NCI-H446 (cell line): ENCODE data around the gene PGM3.

ENCODE experiments used
- DNase-seq, 2 experiments: peaks; one replicate each; lab custom pipeline; 2025; lab: John Stamatoyannopoulos, UW

Gene PGM3

DNA sequence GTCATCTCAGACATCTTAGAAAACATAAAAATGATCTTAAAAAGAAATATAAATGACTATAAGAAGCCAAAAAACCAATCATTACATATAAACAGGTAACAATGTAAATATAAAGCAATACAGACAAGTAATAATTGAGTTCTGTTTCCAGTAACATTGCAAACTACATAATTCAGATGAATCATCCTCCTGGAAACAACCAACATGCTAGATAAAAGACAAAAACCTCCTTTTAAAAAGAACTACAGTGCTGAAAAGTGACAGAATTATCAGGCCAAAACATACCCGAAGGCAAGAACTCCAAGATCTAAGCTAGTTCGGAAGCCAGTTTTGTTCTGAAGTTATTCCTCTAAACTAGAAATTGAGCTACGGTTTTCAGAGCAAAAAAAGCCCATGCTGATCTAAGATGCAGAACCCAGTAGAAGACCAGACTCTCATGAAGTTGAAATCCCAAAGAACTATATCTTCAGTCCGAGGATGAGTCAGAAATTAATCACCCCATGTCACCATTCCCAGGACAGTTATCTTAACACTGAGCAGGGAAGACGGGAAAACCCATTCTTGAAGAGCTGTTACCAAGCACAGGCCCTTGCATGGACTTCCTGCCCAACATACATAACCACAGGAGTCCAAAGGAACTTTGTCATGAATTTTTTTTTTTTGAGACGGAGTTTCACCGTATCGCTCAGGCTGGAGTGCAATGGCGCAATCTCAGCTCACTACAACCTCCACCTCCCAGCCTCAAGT lies 9.8 kb downstream of the PGM3 start:
- DNase-seq: no peak

GRCh38 chr6:83182114-83182513 lies 11.0 kb downstream of the PGM3 start:
- DNase-seq: no peak

DNA sequence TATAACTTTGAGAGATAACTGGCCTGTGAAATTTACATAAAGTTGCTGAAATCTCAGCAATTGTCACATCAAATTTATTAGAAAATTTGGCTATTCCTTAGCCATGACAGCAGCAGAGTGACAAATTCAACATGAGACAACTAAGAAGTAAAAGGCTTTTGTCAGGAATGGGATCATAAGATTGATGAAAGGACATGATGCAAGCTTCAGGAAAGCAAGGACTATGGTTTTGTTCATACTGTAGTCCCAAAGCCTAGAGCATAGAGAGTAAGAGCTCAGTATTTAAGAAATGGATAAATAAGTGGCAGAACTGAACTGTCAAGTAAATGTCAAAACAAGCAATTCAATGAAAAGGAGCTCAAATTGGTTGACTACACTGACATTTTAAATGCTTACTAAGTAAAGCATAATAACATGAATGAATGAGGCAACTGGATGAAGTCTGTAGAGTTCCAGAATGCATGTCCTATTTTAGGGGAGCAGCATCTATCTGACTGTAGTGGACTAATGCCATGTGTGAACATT lies 12.6 kb downstream of the PGM3 start:
- DNase-seq: no peak

- no peak for DNase-seq
These were observed 16.8 kb downstream of the PGM3 start for GRCh38 chr6:83176246-83176645.

DNA sequence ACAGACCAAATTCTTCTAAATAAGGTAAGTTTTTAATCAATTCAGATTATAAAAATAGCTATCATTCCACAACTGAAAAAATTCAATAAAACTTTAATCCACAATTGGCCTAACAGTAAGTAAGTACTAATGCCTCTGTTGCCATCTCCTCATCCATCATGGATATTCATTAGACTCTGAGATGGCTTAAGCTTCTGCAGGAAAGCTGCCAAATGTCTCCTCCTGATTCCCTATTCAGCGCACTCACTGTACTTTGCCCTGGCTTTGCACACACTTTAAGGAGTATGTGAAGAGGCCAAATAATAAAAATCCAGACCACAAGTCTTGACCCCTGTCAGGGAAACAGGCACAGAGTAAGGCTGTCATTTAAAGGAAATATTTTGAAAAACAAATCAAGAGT lies 23.6 kb downstream of the PGM3 start:
- no peak for DNase-seq

- no peak for DNase-seq
These were observed 24.0 kb downstream of the PGM3 start for GRCh38 chr6:83169106-83169505.

DNA sequence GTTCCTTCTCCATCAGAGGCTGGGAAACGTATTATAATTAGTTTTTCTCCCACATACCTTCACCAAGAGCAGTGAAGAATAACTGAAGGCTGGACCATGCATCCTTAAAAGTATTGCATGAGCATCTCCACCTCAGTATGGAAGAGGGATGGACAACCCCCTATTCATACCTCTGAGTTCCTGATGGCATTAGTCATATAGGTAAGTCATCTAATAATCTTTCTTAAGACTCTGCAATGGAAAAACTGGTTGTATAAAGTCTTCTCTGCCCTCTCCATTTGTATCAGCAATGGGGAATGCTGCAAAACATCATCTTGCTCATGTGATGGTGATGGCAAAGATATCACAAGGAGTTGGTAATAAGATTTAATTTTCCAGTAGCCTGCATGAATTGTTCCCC lies 24.5 kb downstream of the PGM3 start:
- no peak for DNase-seq

DNA sequence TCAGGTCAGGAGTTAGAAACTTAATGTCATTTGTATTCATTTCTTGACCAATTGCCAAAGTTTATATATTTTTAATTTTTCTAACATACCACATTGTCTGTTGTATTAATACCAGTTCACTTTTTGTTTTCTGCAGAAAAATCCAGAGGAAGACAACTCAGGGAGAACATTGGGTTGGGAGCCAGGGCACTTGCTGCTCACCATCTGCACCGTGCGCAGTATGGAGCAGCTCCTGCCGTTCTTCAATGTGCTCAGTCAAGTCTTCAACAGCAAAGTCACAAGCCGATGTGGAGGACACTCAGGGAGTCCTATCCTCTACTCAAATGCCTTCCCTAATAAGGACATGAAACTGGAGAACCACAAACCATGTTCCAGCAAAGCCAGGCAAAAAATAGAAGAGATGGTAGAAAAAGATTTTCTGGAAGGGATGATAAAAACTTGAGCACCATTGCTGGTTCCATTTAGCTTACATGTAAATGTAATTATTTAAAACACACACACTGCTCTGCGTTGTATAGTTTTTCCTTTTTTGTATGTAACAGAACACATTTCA lies 25.3 kb downstream of the PGM3 start:
- no peak for DNase-seq

GRCh38 chr6:83160167-83160566 lies 32.9 kb downstream of the PGM3 start:
- DNase-seq: no peak

- no peak for DNase-seq
These were observed 37.3 kb downstream of the PGM3 start for GRCh38 chr6:83155794-83156193.

GRCh38 chr6:83153883-83154521 lies 39.1 kb downstream of the PGM3 start:
- no peak for DNase-seq

DNA sequence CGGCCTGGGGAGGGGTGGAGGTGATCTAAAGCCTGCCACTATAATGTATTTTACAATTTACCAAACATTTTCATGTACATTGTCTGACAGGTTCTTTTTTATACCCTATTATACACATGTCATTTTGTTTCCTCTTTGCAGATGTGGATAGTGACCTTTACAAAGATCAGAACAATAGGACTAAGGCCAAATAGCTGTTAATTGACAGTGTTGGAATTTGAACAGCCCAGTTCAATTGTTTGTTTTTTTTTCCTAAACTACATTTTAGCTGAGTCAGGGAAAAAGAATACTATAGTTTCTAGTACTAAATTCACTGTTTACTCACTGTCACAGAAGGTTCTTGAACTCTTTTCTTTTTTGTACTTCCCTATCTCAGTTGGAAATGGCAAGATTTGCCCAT lies 40.2 kb downstream of the PGM3 start:
- DNase-seq: no peak

GRCh38 chr6:83151114-83151513 lies 42.0 kb downstream of the PGM3 start:
- DNase-seq: no peak

- no peak for DNase-seq
These were observed 54.3 kb downstream of the PGM3 start for GRCh38 chr6:83138758-83139157.

DNA sequence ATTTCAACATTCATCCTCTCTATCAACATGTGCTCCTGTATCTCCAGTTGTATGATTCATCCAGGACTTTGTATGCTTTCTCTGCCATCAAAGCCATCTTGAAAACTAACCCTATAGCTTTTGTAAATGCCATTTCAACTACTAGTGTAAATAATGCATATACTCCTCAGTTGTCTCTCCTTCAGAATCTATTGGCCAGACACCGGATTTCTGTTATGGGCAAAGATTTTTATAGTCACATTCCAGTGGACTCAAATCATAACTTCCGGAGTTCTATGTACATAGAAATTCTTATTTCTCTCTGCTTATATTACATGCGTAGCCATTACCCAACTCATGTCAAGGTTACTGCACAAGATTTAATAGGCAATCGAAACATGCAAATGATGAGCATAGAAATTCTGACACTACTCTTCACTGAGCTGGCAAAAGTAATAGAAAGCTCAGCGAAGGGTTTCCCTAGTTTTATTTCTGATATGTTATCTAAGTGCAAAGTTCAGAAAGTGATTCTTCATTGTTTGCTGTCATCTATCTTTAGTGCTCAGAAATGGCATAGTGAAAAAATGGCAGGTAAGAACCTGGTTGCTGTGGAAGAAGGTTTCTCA lies 54.8 kb downstream of the PGM3 start:
- DNase-seq: no peak

GRCh38 chr6:83132121-83132520 lies 60.9 kb downstream of the PGM3 start:
- DNase-seq: no peak

DNA sequence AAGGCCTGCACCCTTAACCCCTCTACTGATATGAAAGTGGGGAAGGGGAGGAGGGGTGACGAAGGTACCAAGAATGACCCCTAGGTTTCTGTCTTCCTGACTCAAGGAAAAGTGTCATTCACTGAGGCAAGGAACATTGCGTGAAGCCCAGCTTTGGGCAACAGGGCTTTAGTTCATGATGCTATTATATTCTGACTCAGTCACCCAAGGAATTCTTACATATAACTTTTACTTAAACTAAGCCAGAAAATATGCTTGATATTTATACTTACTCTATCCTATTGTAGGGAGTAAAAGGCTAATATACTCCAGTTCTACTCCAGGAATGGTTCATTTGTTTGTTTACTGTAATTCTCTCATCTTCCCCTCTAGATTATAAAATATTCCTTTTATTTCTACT lies 65.1 kb downstream of the PGM3 start:
- no peak for DNase-seq

DNA sequence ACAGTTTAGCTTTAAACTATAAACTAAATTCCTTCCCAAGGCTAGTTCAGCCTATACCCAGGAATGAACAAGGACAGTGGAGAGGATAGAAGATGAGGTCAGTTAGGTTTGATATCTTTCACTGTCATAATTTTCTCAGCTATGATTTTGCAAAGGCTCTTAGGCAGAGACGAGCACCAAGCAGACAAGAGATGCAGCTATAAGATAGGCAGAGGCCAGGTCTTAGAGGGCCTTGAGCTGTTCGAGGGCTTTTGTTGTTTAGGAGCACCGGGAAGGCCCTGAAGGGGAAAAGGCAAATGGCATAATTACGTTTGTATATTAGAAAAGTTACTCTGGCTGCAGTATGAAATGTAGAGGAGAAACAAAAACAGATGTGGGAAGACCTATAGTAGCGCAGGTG lies 65.8 kb downstream of the PGM3 start:
- no peak for DNase-seq

GRCh38 chr6:83126807-83127206 lies 66.3 kb downstream of the PGM3 start:
- DNase-seq: no peak

- DNase-seq: no peak
These were observed 66.8 kb downstream of the PGM3 start for GRCh38 chr6:83126223-83126622.

- DNase-seq: no peak
These were observed 67.6 kb downstream of the PGM3 start for GRCh38 chr6:83125425-83125824.

DNA sequence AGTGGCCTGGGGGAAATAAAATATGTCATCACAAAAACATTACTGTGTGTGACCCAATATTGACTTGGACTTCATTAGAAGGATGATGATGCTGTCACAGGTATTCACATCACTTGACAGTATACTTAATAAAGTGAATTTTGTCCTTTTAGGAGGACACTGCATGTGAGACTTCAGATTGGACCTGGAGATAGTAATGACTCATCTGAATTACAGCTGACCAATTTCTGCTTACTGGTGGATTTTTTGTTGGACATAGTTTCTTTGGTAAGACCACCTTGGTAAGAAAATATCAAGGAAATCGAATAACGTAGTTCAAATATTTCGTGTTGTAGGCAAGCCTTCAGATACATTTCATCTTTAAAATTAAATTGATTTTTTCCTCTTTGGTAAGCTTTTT lies 68.5 kb downstream of the PGM3 start:
- DNase-seq: no peak

GRCh38 chr6:83119742-83120300 lies 73.2 kb downstream of the PGM3 start:
- no peak for DNase-seq
